Liver (tissue), 9 donors: Measurements from ENCODE around the gene SLC32A1. TPM values are rescaled to one million over a fixed set of nuclear protein-coding genes. Genes with fewer than 3 reads are reported as not detected.

Experiments used
- DNase-seq: peaks from one replicate; pipeline ENCODE4 v3.0.0-alpha.2; 2017; ENCODE audit warnings: low spot score
- H3K27ac ChIP-seq, 2 donors: one replicate each; pipeline ENCODE4 v1.7.0; 2013; ENCODE audit warnings: inconsistent platforms in 2 of 2, low read length in 2 of 2, control low read depth in 1 of 2, low read depth in 1 of 2, mild to moderate bottlenecking in 1 of 2
- H3K27me3 ChIP-seq, 4 donors: one replicate each; pipeline versions ENCODE4 v1.6.1 to v1.7.0; 2013; ENCODE audit warnings: low read length in 3 of 4, inconsistent platforms in 1 of 4, mild to moderate bottlenecking in 1 of 4, moderate library complexity in 1 of 4; ENCODE audit not compliant: control insufficient read depth in 4 of 4, insufficient read depth in 4 of 4
- H3K36me3 ChIP-seq, 4 donors: one replicate each; pipeline versions ENCODE4 v1.6.1 to v1.7.0; 2013; ENCODE audit warnings: low read length in 3 of 4, mild to moderate bottlenecking in 3 of 4, low read depth in 1 of 4, moderate library complexity in 1 of 4; ENCODE audit not compliant: control insufficient read depth in 4 of 4, insufficient read depth in 3 of 4
- H3K4me1 ChIP-seq, 4 donors: one replicate each; pipeline versions ENCODE4 v1.6.1 to v1.7.0; 2013; ENCODE audit warnings: low read length in 3 of 4, mild to moderate bottlenecking in 3 of 4, moderate library complexity in 1 of 4; ENCODE audit not compliant: control insufficient read depth in 4 of 4, insufficient read depth in 4 of 4
- H3K4me3 ChIP-seq, 3 donors: one replicate each; pipeline versions ENCODE4 v1.6.1 to v1.7.0; 2013; ENCODE audit warnings: low read length in 3 of 3, control low read depth in 1 of 3, low read depth in 1 of 3, mild to moderate bottlenecking in 1 of 3
- H3K9ac ChIP-seq, 2 donors: one replicate each; pipeline ENCODE4 v1.7.0; 2013; ENCODE audit warnings: low read length in 2 of 2, mild to moderate bottlenecking in 2 of 2, moderate library complexity in 2 of 2, control low read depth in 1 of 2, low read depth in 1 of 2
- H3K9me3 ChIP-seq, 4 donors: one replicate each; pipeline versions ENCODE4 v1.6.1 to v1.7.0; 2013; ENCODE audit warnings: low read length in 3 of 4; ENCODE audit not compliant: control insufficient read depth in 4 of 4
- EGR1 ChIP-seq, 2 donors: IDR thresholded peaks; 2 replicates each; pipeline ENCODE4 v1.6.1; 2016 to 2018; ENCODE audit warnings: antibody characterized with exemption in 2 of 2, low read depth in 2 of 2
- FOXA1 ChIP-seq: IDR thresholded peaks from 2 replicates; pipeline ENCODE4 v1.6.1; 2016; ENCODE audit warnings: antibody characterized with exemption
- FOXA2 ChIP-seq: IDR thresholded peaks from 2 replicates; pipeline ENCODE4 v1.6.1; 2016; ENCODE audit warnings: antibody characterized with exemption
- GABPA ChIP-seq, 2 donors: IDR thresholded peaks in 1 of 2; conservative IDR thresholded peaks in 1 of 2; 2 replicates each; pipeline ENCODE4 v1.6.1; 2016; ENCODE audit warnings: antibody characterized with exemption in 2 of 2, mild to moderate bottlenecking in 1 of 2, moderate library complexity in 1 of 2
- HNF4G ChIP-seq: IDR thresholded peaks from 2 replicates; pipeline ENCODE4 v1.6.1; 2016; ENCODE audit warnings: antibody characterized with exemption
- JUND ChIP-seq, 2 donors: IDR thresholded peaks; 2 replicates each; pipeline ENCODE4 v1.6.1; 2016; ENCODE audit warnings: antibody characterized with exemption in 2 of 2
- NR2F2 ChIP-seq: IDR thresholded peaks from 2 replicates; pipeline ENCODE4 v1.6.1; 2016; ENCODE audit warnings: antibody characterized with exemption
- RAD21 ChIP-seq, 2 donors: IDR thresholded peaks; 2 replicates each; pipeline ENCODE4 v1.6.1; 2016; ENCODE audit warnings: antibody characterized with exemption in 2 of 2, mild to moderate bottlenecking in 2 of 2
- RXRA ChIP-seq, 2 donors: IDR thresholded peaks; 2 replicates each; pipeline ENCODE4 v1.6.1; 2017 to 2018; ENCODE audit warnings: antibody characterized with exemption in 2 of 2, mild to moderate bottlenecking in 1 of 2
- TAF1 ChIP-seq: conservative IDR thresholded peaks from 2 replicates; pipeline ENCODE4 v1.6.1; 2016; ENCODE audit warnings: antibody characterized with exemption, mild to moderate bottlenecking
- YY1 ChIP-seq: IDR thresholded peaks from 2 replicates; pipeline ENCODE4 v1.6.1; 2016; ENCODE audit warnings: antibody characterized with exemption, mild to moderate bottlenecking
- WGBS: extraction: QIAGEN DNeasy Blood & Tissue Kit; methylation state at CpG from one replicate; pipeline ENCODE4 v1.1.7; 2013; 5-methylcytosine and 5-hydroxymethylcytosine counted together
- polyA plus RNA-seq, 2 donors: library from polyadenylated mRNA; stranded (reverse) in 1 of 2; unstranded in 1 of 2; fragments of 200-250 nt in 1 of 2; fragments of >200 nt in 1 of 2; fragmentation: Nextera tagmentation in 1 of 2; extraction: Ambion mirVana in 1 of 2; gene quantifications; one replicate each; pipeline versions ENCODE4 v1.2.1 to v1.2.3, GENCODE V29; 2013 to 2015
- total RNA-seq, 2 donors: library from RNA; depleted of rRNA; stranded (reverse); fragments of >200 nt; gene quantifications; one replicate each; pipeline ENCODE4 v1.2.3, GENCODE V29; 2014
- TF ChIP-seq, protein P1 (sequence below): IDR thresholded peaks from 2 replicates; pipeline ENCODE4 v1.6.1; 2016; ENCODE audit warnings: antibody characterized with exemption
- TF ChIP-seq, protein P2 (sequence below): IDR thresholded peaks from 2 replicates; pipeline ENCODE4 v1.6.1; 2016; ENCODE audit warnings: antibody characterized with exemption, mild to moderate bottlenecking
- TF ChIP-seq, protein P3 (sequence below): IDR thresholded peaks from 2 replicates; pipeline ENCODE4 v1.6.1; 2016; ENCODE audit warnings: antibody characterized with exemption
- donor health status: healthy.
- donor health status: healthy.
- donor health status: healthy.
- donor health status: healthy.
- donor health status: healthy.

SLC32A1 gene
- total and polyA plus RNA-seq, 4 donors = not detected

DNA sequence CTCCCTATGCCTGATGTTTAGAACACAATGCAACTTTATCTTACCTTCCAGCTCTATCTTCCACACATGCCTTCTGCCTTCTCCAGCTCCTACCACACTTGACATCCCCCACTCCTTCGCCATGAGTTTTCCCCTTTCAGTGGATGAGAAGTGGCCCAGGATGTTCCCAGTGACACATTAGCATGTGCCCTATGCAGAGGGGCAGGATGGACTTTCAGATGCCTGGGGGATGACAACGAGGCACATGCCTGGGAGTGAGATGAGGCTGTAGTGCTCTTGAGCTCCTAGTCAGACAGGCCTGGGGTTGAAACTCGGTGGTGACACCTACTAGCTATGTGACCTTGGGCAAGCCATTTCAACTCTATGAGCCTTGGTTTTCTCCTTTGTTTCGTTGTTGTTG is 20.1 kb upstream of the SLC32A1 start:
- Histone ChIP-seq H3K9me3 (no peaks in the 10 kb centered on the region), H3K9ac (no peak overlapping the region), H3K4me1 (no peaks in the 10 kb centered on the region), H3K4me3 (no peak overlapping the region), H3K27me3 (peaks cover 0 to 10% (median 0%) of the 10 kb centered on the region in 4 donors), H3K36me3 (no peaks in the 10 kb centered on the region), H3K27ac (no peak overlapping the region)
- 42% methylated on average over 4 of the region's 4 CpGs for WGBS
- no peak for DNase-seq
- TF ChIP-seq FOXA2 (no peak), GABPA (IDR thresholded peaks at IDR 0.05 in 1 of 2, conservative IDR thresholded peaks at IDR 0.05 in 1 of 2) (no peak)
- TF ChIP-seq, protein P1, sequence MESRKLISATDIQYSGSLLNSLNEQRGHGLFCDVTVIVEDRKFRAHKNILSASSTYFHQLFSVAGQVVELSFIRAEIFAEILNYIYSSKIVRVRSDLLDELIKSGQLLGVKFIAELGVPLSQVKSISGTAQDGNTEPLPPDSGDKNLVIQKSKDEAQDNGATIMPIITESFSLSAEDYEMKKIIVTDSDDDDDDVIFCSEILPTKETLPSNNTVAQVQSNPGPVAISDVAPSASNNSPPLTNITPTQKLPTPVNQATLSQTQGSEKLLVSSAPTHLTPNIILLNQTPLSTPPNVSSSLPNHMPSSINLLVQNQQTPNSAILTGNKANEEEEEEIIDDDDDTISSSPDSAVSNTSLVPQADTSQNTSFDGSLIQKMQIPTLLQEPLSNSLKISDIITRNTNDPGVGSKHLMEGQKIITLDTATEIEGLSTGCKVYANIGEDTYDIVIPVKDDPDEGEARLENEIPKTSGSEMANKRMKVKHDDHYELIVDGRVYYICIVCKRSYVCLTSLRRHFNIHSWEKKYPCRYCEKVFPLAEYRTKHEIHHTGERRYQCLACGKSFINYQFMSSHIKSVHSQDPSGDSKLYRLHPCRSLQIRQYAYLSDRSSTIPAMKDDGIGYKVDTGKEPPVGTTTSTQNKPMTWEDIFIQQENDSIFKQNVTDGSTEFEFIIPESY = no peak
- TF ChIP-seq, protein P2, sequence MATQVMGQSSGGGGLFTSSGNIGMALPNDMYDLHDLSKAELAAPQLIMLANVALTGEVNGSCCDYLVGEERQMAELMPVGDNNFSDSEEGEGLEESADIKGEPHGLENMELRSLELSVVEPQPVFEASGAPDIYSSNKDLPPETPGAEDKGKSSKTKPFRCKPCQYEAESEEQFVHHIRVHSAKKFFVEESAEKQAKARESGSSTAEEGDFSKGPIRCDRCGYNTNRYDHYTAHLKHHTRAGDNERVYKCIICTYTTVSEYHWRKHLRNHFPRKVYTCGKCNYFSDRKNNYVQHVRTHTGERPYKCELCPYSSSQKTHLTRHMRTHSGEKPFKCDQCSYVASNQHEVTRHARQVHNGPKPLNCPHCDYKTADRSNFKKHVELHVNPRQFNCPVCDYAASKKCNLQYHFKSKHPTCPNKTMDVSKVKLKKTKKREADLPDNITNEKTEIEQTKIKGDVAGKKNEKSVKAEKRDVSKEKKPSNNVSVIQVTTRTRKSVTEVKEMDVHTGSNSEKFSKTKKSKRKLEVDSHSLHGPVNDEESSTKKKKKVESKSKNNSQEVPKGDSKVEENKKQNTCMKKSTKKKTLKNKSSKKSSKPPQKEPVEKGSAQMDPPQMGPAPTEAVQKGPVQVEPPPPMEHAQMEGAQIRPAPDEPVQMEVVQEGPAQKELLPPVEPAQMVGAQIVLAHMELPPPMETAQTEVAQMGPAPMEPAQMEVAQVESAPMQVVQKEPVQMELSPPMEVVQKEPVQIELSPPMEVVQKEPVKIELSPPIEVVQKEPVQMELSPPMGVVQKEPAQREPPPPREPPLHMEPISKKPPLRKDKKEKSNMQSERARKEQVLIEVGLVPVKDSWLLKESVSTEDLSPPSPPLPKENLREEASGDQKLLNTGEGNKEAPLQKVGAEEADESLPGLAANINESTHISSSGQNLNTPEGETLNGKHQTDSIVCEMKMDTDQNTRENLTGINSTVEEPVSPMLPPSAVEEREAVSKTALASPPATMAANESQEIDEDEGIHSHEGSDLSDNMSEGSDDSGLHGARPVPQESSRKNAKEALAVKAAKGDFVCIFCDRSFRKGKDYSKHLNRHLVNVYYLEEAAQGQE = no peak

DNA sequence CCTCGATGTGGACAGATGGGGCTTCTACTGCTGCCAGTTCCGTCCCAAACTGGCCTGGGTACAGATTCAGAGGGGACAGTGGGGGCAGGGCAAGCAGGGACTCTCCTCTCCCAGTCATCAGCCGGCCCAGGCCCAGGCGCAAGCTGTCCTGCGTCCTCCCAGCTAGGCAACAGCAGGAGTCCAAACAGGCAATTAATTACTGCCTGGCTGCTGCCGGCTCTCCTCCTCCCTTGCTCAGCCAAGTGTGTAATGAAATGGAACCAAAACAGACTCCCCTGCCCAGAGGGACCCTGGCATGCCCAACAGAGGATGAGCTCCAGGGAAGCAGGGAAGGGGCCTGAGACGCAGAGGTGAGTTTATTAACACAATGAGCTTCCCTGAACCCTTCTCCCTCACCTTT is 17.8 kb upstream of the SLC32A1 start:
- no peak for DNase-seq
- TF ChIP-seq, protein P1 = no peak
- H3K27me3 ChIP-seq = peaks cover 0 to 10% (median 0%) of the 10 kb centered on the region in 4 donors

DNA sequence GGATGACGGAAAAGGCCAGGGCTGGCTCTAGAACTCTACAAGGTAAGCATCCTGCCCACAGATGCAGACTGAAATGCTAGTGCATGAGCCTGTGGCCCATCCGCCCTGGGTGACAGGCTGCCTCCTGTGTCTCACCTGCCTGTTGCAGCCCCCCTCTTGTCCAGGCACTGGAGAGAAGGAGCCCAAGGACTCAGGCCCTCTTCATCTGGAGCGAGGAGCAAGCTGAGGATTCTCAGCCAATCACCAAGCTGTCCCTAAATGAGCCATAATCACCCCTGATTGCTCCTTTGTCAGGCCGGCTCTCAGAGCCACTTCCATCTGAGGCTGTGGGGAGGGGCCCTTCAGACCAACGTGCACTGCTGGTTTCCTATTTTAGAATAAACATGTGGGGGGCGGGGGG is 10.0 kb upstream of the SLC32A1 start:
- no peak for DNase-seq
- no peak overlapping the region for H3K4me3 ChIP-seq
- H3K36me3 ChIP-seq = no peaks in the 10 kb centered on the region
- no peak overlapping the region for H3K27ac ChIP-seq
- H3K4me1 ChIP-seq = no peaks in the 10 kb centered on the region
- H3K9ac ChIP-seq = no peak overlapping the region
- H3K27me3 ChIP-seq = no peaks in the 10 kb centered on the region
- H3K9me3 ChIP-seq = no peaks in the 10 kb centered on the region
- WGBS = 34% methylated on average over 6 of the region's 6 CpGs
- no peak for TF ChIP-seq EGR1 (IDR thresholded peaks at IDR 0.05; ENCODE audit: low read depth in 2 of 2)
- no peak for TF ChIP-seq TAF1
- no peak for TF ChIP-seq HNF4G
- TF ChIP-seq FOXA1 = no peak
- no peak for TF ChIP-seq RXRA (IDR thresholded peaks at IDR 0.05)
- TF ChIP-seq, protein P2 = no peak
- no peak for TF ChIP-seq GABPA (IDR thresholded peaks at IDR 0.05 in 1 of 2, conservative IDR thresholded peaks at IDR 0.05 in 1 of 2)
- TF ChIP-seq, protein P1 = no peak
- TF ChIP-seq NR2F2 = no peak
- TF ChIP-seq, protein P3, sequence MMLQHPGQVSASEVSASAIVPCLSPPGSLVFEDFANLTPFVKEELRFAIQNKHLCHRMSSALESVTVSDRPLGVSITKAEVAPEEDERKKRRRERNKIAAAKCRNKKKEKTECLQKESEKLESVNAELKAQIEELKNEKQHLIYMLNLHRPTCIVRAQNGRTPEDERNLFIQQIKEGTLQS = no peak
- TF ChIP-seq FOXA2 = no peak
- no peak for TF ChIP-seq YY1
- TF ChIP-seq JUND (IDR thresholded peaks at IDR 0.05) = no peak
- TF ChIP-seq RAD21 (IDR thresholded peaks at IDR 0.05) = no peak

More for the DNA sequence above, 17.8 kb upstream of the SLC32A1 start:
- WGBS = 26% methylated on average over 7 of the region's 7 CpGs
- no peaks in the 10 kb centered on the region for H3K9me3 ChIP-seq
- no peaks in the 10 kb centered on the region for H3K36me3 ChIP-seq
- no peak overlapping the region for H3K9ac ChIP-seq
- no peak overlapping the region for H3K4me3 ChIP-seq
- no peak overlapping the region for H3K27ac ChIP-seq
- no peaks in the 10 kb centered on the region for H3K4me1 ChIP-seq
